ENCODE results near the gene PLA2G15. TPM values are rescaled to one million over a fixed set of nuclear protein-coding genes. Genes with fewer than 3 reads are reported as not detected.

The PLA2G15 gene
- total and polyA plus RNA-seq, 2 of the 13 experiments (the other 11 are each of a cell fraction or from before 2014, with no cell fraction given) = 14.4 to 23.7 TPM

DNA sequence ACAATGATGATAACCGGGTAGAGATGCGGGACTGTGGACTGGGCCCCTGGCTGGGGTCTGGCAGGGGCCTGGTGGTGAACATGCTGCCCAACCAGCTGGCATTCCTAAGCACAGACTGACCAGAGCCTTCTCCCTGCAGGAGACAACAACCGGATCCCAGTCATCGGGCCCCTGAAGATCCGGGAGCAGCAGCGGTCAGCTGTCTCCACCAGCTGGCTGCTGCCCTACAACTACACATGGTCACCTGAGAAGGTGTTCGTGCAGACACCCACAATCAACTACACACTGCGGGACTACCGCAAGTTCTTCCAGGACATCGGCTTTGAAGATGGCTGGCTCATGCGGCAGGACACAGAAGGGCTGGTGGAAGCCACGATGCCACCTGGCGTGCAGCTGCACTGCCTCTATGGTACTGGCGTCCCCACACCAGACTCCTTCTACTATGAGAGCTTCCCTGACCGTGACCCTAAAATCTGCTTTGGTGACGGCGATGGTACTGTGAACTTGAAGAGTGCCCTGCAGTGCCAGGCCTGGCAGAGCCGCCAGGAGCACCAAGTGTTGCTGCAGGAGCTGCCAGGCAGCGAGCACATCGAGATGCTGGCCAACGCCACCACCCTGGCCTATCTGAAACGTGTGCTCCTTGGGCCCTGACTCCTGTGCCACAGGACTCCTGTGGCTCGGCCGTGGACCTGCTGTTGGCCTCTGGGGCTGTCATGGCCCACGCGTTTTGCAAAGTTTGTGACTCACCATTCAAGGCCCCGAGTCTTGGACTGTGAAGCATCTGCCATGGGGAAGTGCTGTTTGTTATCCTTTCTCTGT is 14.0 kb downstream of the PLA2G15 start:
- Histone ChIP-seq H4K20me1 (ENCODE audit: insufficient read depth, low read length) (no peaks in the 10 kb centered on the region), H3K4me1 (ENCODE audit: insufficient read depth, low read length) (peaks cover 44% of the 10 kb centered on the region), H3K4me3 (replicated peaks in 1 of 3; ENCODE audit: insufficient read depth in 1 of 3, low read depth in 2 of 3, low read length in 3 of 3) (no peak overlapping the region), H3K27me3 (ENCODE audit: control insufficient read depth in 1 of 2, insufficient read depth in 2 of 2, low read length in 2 of 2) (no peaks in the 10 kb centered on the region), H3K9ac (ENCODE audit: insufficient read depth, low read depth, low read length) (no peak overlapping the region), H3K36me3 (replicated peaks in 1 of 2; ENCODE audit: control insufficient read depth in 1 of 2, insufficient read depth in 2 of 2, low read length in 2 of 2) (peaks cover 2 to 21% of the 10 kb centered on the region in 2 experiments; a peak in 4 of 5 replicates), H3K79me2 (ENCODE audit: insufficient read depth, low read length) (no peaks in the 10 kb centered on the region), H3K27ac (ENCODE audit: extremely low read length, insufficient read depth, low read length) (no peak overlapping the region), H3K9me3 (ENCODE audit: low read length) (no peaks in the 10 kb centered on the region), H3K4me2 (ENCODE audit: low read depth, low read length) (no peak overlapping the region), H2AFZ (ENCODE audit: low read length) (no peak overlapping the region)
- no peak for DNase-seq (ENCODE audit: low spot score)
- intact Hi-C loops (cut with micrococcal nuclease; ENCODE audit: unreplicated experiment) (no loop called here), in situ Hi-C loops (cut with HindIII; ENCODE audit: extremely low pct_ligation_motif_present, low pct_unique_long_range_greater_than_20kb) (no loop called here)
- ATAC-seq = no peak
- no peak for FAIRE-seq
- TF ChIP-seq DMAP1 (CRISPR knock-in tag; IDR thresholded peaks at IDR 0.05) (no peak), NR2F1 (CRISPR knock-in tag; IDR thresholded peaks at IDR 0.05) (no peak), HCFC1 (IDR thresholded peaks at IDR 0.05; ENCODE audit: low read depth, low read length) (no peak), ZBTB42 (CRISPR knock-in tag; IDR thresholded peaks at IDR 0.05) (no peak)
- TF ChIP-seq, protein P1, sequence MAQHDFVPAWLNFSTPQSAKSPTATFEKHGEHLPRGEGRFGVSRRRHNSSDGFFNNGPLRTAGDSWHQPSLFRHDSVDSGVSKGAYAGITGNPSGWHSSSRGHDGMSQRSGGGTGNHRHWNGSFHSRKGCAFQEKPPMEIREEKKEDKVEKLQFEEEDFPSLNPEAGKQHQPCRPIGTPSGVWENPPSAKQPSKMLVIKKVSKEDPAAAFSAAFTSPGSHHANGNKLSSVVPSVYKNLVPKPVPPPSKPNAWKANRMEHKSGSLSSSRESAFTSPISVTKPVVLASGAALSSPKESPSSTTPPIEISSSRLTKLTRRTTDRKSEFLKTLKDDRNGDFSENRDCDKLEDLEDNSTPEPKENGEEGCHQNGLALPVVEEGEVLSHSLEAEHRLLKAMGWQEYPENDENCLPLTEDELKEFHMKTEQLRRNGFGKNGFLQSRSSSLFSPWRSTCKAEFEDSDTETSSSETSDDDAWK (CRISPR knock-in tag; IDR thresholded peaks at IDR 0.05) = no peak
- TF ChIP-seq, protein P2, sequence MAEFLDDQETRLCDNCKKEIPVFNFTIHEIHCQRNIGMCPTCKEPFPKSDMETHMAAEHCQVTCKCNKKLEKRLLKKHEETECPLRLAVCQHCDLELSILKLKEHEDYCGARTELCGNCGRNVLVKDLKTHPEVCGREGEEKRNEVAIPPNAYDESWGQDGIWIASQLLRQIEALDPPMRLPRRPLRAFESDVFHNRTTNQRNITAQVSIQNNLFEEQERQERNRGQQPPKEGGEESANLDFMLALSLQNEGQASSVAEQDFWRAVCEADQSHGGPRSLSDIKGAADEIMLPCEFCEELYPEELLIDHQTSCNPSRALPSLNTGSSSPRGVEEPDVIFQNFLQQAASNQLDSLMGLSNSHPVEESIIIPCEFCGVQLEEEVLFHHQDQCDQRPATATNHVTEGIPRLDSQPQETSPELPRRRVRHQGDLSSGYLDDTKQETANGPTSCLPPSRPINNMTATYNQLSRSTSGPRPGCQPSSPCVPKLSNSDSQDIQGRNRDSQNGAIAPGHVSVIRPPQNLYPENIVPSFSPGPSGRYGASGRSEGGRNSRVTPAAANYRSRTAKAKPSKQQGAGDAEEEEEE (CRISPR knock-in tag; IDR thresholded peaks at IDR 0.05; ENCODE audit: borderline replicate concordance) = no peak
- TF ChIP-seq, protein P3, sequence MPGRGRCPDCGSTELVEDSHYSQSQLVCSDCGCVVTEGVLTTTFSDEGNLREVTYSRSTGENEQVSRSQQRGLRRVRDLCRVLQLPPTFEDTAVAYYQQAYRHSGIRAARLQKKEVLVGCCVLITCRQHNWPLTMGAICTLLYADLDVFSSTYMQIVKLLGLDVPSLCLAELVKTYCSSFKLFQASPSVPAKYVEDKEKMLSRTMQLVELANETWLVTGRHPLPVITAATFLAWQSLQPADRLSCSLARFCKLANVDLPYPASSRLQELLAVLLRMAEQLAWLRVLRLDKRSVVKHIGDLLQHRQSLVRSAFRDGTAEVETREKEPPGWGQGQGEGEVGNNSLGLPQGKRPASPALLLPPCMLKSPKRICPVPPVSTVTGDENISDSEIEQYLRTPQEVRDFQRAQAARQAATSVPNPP (CRISPR knock-in tag; IDR thresholded peaks at IDR 0.05) = no peak
- no TSS peak for BruUV-seq (replicated peaks)
- POLR2A ChIA-PET = interaction anchor here (1.6 to 3.3 kb wide), 5 partner anchors 10 to 179 kb away, joined by 5 to 92 read pairs (median 13); partner anchors contain the start of genes ESRP2, PRMT7 and SLC7A6OS
- WGBS (ENCODE audit: low lambda C conversion rate) = 96% methylated on average over 22 of the region's 27 CpGs
- CTCF ChIA-PET (ENCODE audit: low intra/inter-chr PET ratio, low total read pairs) = interaction anchor here (2.0 to 6.0 kb wide), 2 partner anchors 69 to 70 kb away, joined by 8 to 96 read pairs; no protein-coding TSS in a partner anchor

All from HepG2 (cell line).